Suprapubic skin (tissue), 4 donors: ENCODE data around the gene SET.

Experiments
- CTCF ChIP-seq, 2 donors: fragments of 200-600 bp in 1 of 2; fragments of 450-650 bp in 1 of 2; sonication (generic) in 1 of 2; IDR thresholded peaks; one replicate each; pipeline ENCODE4 v1.5.1; 2016 to 2019; ENCODE audit warnings: antibody characterized with exemption in 2 of 2, mild to moderate bottlenecking in 1 of 2, moderate library complexity in 1 of 2
- EP300 ChIP-seq: sonication (generic); formaldehyde crosslinking; IDR thresholded peaks from one replicate; pipeline ENCODE4 v1.6.1; 2017; ENCODE audit warnings: antibody characterized with exemption
- POLR2A ChIP-seq, 2 donors: fragments of 450-650 bp; IDR thresholded peaks; one replicate each; pipeline ENCODE4 v1.6.1; 2017; ENCODE audit warnings: antibody characterized with exemption in 2 of 2, mild to moderate bottlenecking in 2 of 2, moderate library complexity in 2 of 2
- POLR2AphosphoS5 ChIP-seq, 3 donors: sonication (generic); formaldehyde crosslinking; IDR thresholded peaks; one replicate each; pipeline ENCODE4 v1.6.1; 2017; ENCODE audit warnings: antibody characterized with exemption in 3 of 3

GRCh38 chr9:128732576-128732975, 43.6 kb downstream of the SET start:
- no peak for TF ChIP-seq CTCF (IDR thresholded peaks at IDR 0.05)
- TF ChIP-seq EP300 = no peak
- TF ChIP-seq POLR2A (IDR thresholded peaks at IDR 0.05) = no peak
- TF ChIP-seq POLR2AphosphoS5 (IDR thresholded peaks at IDR 0.05) = no peak
